Duodenal mucosa (tissue), 2 donors: ENCODE data around the gene AP1AR.

Experiments used
- H3K27ac ChIP-seq: one replicate; pipeline ENCODE4 v1.7.0; 2013; ENCODE audit warnings: low read depth, low read length
- H3K27me3 ChIP-seq, 2 donors: one replicate each; pipeline ENCODE4 v1.7.0; 2013; ENCODE audit warnings: low read length in 2 of 2, control low read depth in 1 of 2; ENCODE audit not compliant: insufficient read depth in 2 of 2, control insufficient read depth in 1 of 2
- H3K36me3 ChIP-seq, 2 donors: one replicate each; pipeline ENCODE4 v1.7.0; 2013; ENCODE audit warnings: low read length in 2 of 2, control low read depth in 1 of 2; ENCODE audit not compliant: insufficient read depth in 2 of 2, control insufficient read depth in 1 of 2
- H3K4me1 ChIP-seq, 2 donors: one replicate each; pipeline ENCODE4 v1.7.0; 2013; ENCODE audit warnings: low read length in 2 of 2, control low read depth in 1 of 2; ENCODE audit not compliant: insufficient read depth in 2 of 2, control insufficient read depth in 1 of 2
- H3K4me3 ChIP-seq, 2 donors: one replicate each; pipeline ENCODE4 v1.7.0; 2013; ENCODE audit warnings: low read length in 2 of 2, low read depth in 1 of 2
- H3K9ac ChIP-seq, 2 donors: one replicate each; pipeline ENCODE4 v1.7.0; 2013; ENCODE audit warnings: low read length in 2 of 2, low read depth in 1 of 2
- H3K9me3 ChIP-seq, 2 donors: one replicate each; pipeline ENCODE4 v1.7.0; 2013; ENCODE audit warnings: low read length in 2 of 2, control low read depth in 1 of 2; ENCODE audit not compliant: control insufficient read depth in 1 of 2

AP1AR gene

GRCh38 chr4:112252234-112252633, 20.6 kb downstream of the AP1AR start:
- Histone ChIP-seq H3K27ac (no peak overlapping the region), H3K4me1 (no peaks in the 10 kb centered on the region), H3K9ac (no peak overlapping the region), H3K9me3 (no peaks in the 10 kb centered on the region), H3K4me3 (no peak overlapping the region), H3K27me3 (no peaks in the 10 kb centered on the region), H3K36me3 (peaks cover 0 to 6% of the 10 kb centered on the region in 2 donors)

GRCh38 chr4:112253382-112254000, 21.9 kb downstream of the AP1AR start:
- no peak overlapping the region for H3K4me3 ChIP-seq
- H3K9ac ChIP-seq = no peak overlapping the region

GRCh38 chr4:112257098-112257497, 25.5 kb downstream of the AP1AR start:
- Histone ChIP-seq H3K36me3 (peaks cover 0 to 17% of the 10 kb centered on the region in 2 donors), H3K27ac (no peak overlapping the region), H3K9ac (no peak overlapping the region), H3K4me1 (no peaks in the 10 kb centered on the region), H3K4me3 (no peak overlapping the region), H3K9me3 (no peaks in the 10 kb centered on the region), H3K27me3 (no peaks in the 10 kb centered on the region)

More at GRCh38 chr4:112253382-112254000, 21.9 kb downstream of the AP1AR start:
- peaks cover 0 to 6% of the 10 kb centered on the region in 2 donors for H3K36me3 ChIP-seq
- no peaks in the 10 kb centered on the region for H3K4me1 ChIP-seq
- no peaks in the 10 kb centered on the region for H3K9me3 ChIP-seq
- no peak overlapping the region for H3K27ac ChIP-seq
- H3K27me3 ChIP-seq = no peaks in the 10 kb centered on the region

- H3K9me3 ChIP-seq = no peaks in the 10 kb centered on the region
- no peak overlapping the region for H3K9ac ChIP-seq
- no peaks in the 10 kb centered on the region for H3K27me3 ChIP-seq
- H3K27ac ChIP-seq = no peak overlapping the region
- peaks cover 3 to 23% of the 10 kb centered on the region in 2 donors for H3K36me3 ChIP-seq
- no peak overlapping the region for H3K4me3 ChIP-seq
- H3K4me1 ChIP-seq = no peaks in the 10 kb centered on the region
Observed at GRCh38 chr4:112266823-112267222, 35.2 kb downstream of the AP1AR start.

GRCh38 chr4:112270051-112270450, 38.5 kb downstream of the AP1AR start:
- Histone ChIP-seq H3K27me3 (no peaks in the 10 kb centered on the region), H3K4me1 (no peaks in the 10 kb centered on the region), H3K9ac (no peak overlapping the region), H3K27ac (no peak overlapping the region), H3K36me3 (peaks cover 0 to 20% of the 10 kb centered on the region in 2 donors), H3K9me3 (no peaks in the 10 kb centered on the region), H3K4me3 (no peak overlapping the region)

- Histone ChIP-seq H3K4me3 (no peak overlapping the region), H3K36me3 (peaks cover 0 to 23% of the 10 kb centered on the region in 2 donors), H3K27me3 (no peaks in the 10 kb centered on the region), H3K27ac (no peak overlapping the region), H3K9me3 (no peaks in the 10 kb centered on the region), H3K9ac (no peak overlapping the region), H3K4me1 (no peaks in the 10 kb centered on the region)
Observed at GRCh38 chr4:112270640-112271421, 39.2 kb downstream of the AP1AR start.

GRCh38 chr4:112272292-112272691, 40.7 kb downstream of the AP1AR start:
- Histone ChIP-seq H3K27ac (no peak overlapping the region), H3K9me3 (no peaks in the 10 kb centered on the region), H3K9ac (no peak overlapping the region), H3K4me3 (no peak overlapping the region), H3K4me1 (no peaks in the 10 kb centered on the region), H3K36me3 (peaks cover 2 to 22% of the 10 kb centered on the region in 2 donors), H3K27me3 (no peaks in the 10 kb centered on the region)

GRCh38 chr4:112274959-112275358, 43.4 kb downstream of the AP1AR start:
- no peaks in the 10 kb centered on the region for H3K4me1 ChIP-seq
- H3K4me3 ChIP-seq = no peak overlapping the region
- H3K9me3 ChIP-seq = no peaks in the 10 kb centered on the region
- no peaks in the 10 kb centered on the region for H3K27me3 ChIP-seq
- peaks cover 2 to 19% of the 10 kb centered on the region in 2 donors for H3K36me3 ChIP-seq
- no peak overlapping the region for H3K27ac ChIP-seq
- H3K9ac ChIP-seq = no peak overlapping the region

GRCh38 chr4:112276113-112276512, 44.5 kb downstream of the AP1AR start:
- Histone ChIP-seq H3K27me3 (no peaks in the 10 kb centered on the region), H3K36me3 (peaks cover 2 to 19% of the 10 kb centered on the region in 2 donors), H3K4me1 (no peaks in the 10 kb centered on the region), H3K9ac (no peak overlapping the region), H3K27ac (no peak overlapping the region), H3K9me3 (no peaks in the 10 kb centered on the region), H3K4me3 (no peak overlapping the region)

- H3K4me3 ChIP-seq = no peak overlapping the region
- no peaks in the 10 kb centered on the region for H3K4me1 ChIP-seq
- peaks cover 2 to 19% of the 10 kb centered on the region in 2 donors for H3K36me3 ChIP-seq
- H3K27me3 ChIP-seq = no peaks in the 10 kb centered on the region
- H3K9me3 ChIP-seq = no peaks in the 10 kb centered on the region
- no peak overlapping the region for H3K27ac ChIP-seq
- H3K9ac ChIP-seq = no peak overlapping the region
Observed at GRCh38 chr4:112277220-112277619, 45.6 kb downstream of the AP1AR start.
